Left renal pelvis (tissue), 4 donors: ENCODE measurements around the gene ANKFN1. TPM values are rescaled to one million over a fixed set of nuclear protein-coding genes. Genes with fewer than 3 reads are reported as not detected.

Experiments used
- DNase-seq, 4 donors: peaks; one replicate each; pipeline ENCODE4 v3.0.0-alpha.2; 2013; ENCODE audit warnings: low read depth in 4 of 4, low spot score in 3 of 4
- polyA plus RNA-seq, 4 donors: library from polyadenylated mRNA; unstranded; fragments of 120-200 nt; gene quantifications; one replicate each; pipeline ENCODE4 v1.2.1, GENCODE V29; 2013; ENCODE audit not compliant: insufficient read length in 4 of 4

ANKFN1 gene
- 1 to 10 TPM in 3 of 4 donors, under 1 TPM in 1; 0.80 to 1.4 (median 1.1) TPM for polyA plus RNA-seq

GRCh38 chr17:56152874-56153602 is at the start of gene ANKFN1:
TSS of gene ANKFN1 (plus strand) at chr17:56153475. CDS start at chr17:56212668, 59,193 bp downstream.
- no peak for DNase-seq

- peak in 3 of 4 donors; percentile 16 to 22 (median 22) for DNase-seq
Measured at GRCh38 chr17:56108811-56109284, 44.4 kb upstream of the ANKFN1 start.

- no peak for DNase-seq
Measured at GRCh38 chr17:56109836-56110235, 43.4 kb upstream of the ANKFN1 start.

- no peak for DNase-seq
Measured at GRCh38 chr17:56110463-56111135, 42.7 kb upstream of the ANKFN1 start.

GRCh38 chr17:56111706-56112485 is 41.4 kb upstream of the ANKFN1 start:
- DNase-seq = no peak

- no peak for DNase-seq
Measured at GRCh38 chr17:56113486-56113885, 39.8 kb upstream of the ANKFN1 start.

GRCh38 chr17:56114469-56114868 is 38.8 kb upstream of the ANKFN1 start:
- no peak for DNase-seq

GRCh38 chr17:56119191-56119590 is 34.1 kb upstream of the ANKFN1 start:
- no peak for DNase-seq

- DNase-seq = no peak
Measured at GRCh38 chr17:56119936-56120335, 33.3 kb upstream of the ANKFN1 start.

GRCh38 chr17:56121191-56122051 is 31.9 kb upstream of the ANKFN1 start:
- no peak for DNase-seq

- no peak for DNase-seq
Measured at GRCh38 chr17:56125830-56126819, 27.1 kb upstream of the ANKFN1 start.

- no peak for DNase-seq
Measured at GRCh38 chr17:56130026-56130425, 23.2 kb upstream of the ANKFN1 start.

GRCh38 chr17:56130631-56131030 is 22.6 kb upstream of the ANKFN1 start:
- no peak for DNase-seq

- DNase-seq = no peak
Measured at GRCh38 chr17:56131431-56131830, 21.8 kb upstream of the ANKFN1 start.

GRCh38 chr17:56136301-56136700 is 17.0 kb upstream of the ANKFN1 start:
- DNase-seq = no peak

GRCh38 chr17:56141046-56141839 is 12.0 kb upstream of the ANKFN1 start:
- no peak for DNase-seq

- no peak for DNase-seq
Measured at GRCh38 chr17:56142325-56142724, 10.9 kb upstream of the ANKFN1 start.

GRCh38 chr17:56142781-56143180 is 10.5 kb upstream of the ANKFN1 start:
- no peak for DNase-seq
